IMR-90 (cell line): ENCODE results near the gene THADA. TPM values are rescaled to one million over a fixed set of nuclear protein-coding genes. Genes with fewer than 3 reads are reported as not detected.

Experiments used
- ATAC-seq: fragments of 200-7000 bp; cut with Tn5 transposase; 2 replicates; pipeline ENCODE4 v1.9.1; 2020; ENCODE audit warnings: low read depth, mild to moderate bottlenecking, moderate library complexity
- BruUV-seq: library from RNA; stranded (reverse); fragments of 400-500 nt; replicated peaks from 2 replicates; lab custom pipeline; 2021; lab: Mats Ljungman, UMichigan
- CTCF ChIA-PET: fragments of 300-600 bp; formaldehyde crosslinking; extraction: SDS; loops from one replicate; lab custom pipeline; 2021; ENCODE audit warnings: antibody characterized with exemption; lab: Yijun Ruan, JAX
- POLR2A ChIA-PET: fragments of 300-600 bp; sonication (Branson Sonifier 250); formaldehyde crosslinking; loops from one replicate; lab custom pipeline; 2022; ENCODE audit warnings: antibody characterized with exemption; ENCODE audit not compliant: unreplicated experiment; lab: Charles Lee
- DNase-seq: peaks from one replicate; pipeline ENCODE4 v3.0.0; 2013
- H2AFZ ChIP-seq: replicated peaks from 2 replicates; pipeline ENCODE3; 2013; ENCODE audit warnings: low read length, mild to moderate bottlenecking; ENCODE audit not compliant: poor library complexity
- H2AK5ac ChIP-seq: 2 replicates; pipeline ENCODE4 v1.6.1; 2013; ENCODE audit warnings: low read depth, low read length, inconsistent platforms
- H2AK9ac ChIP-seq: replicated peaks from 2 replicates; pipeline ENCODE3; 2013; ENCODE audit warnings: mild to moderate bottlenecking, low read depth, low read length, moderate library complexity; ENCODE audit not compliant: poor library complexity
- H2BK120ac ChIP-seq: 2 replicates; pipeline ENCODE4 v1.6.1; 2013; ENCODE audit warnings: low read depth, low read length, inconsistent platforms
- H2BK15ac ChIP-seq: 3 replicates; pipeline ENCODE4 v1.6.1; 2013; ENCODE audit warnings: low read depth, low read length, inconsistent platforms
- H2BK20ac ChIP-seq: 2 replicates; pipeline ENCODE4 v1.6.1; 2013; ENCODE audit warnings: low read depth, mild to moderate bottlenecking, inconsistent platforms, low read length, moderate library complexity
- H2BK5ac ChIP-seq: 2 replicates; pipeline ENCODE4 v1.6.1; 2013; ENCODE audit warnings: mild to moderate bottlenecking, low read depth, low read length, inconsistent platforms; ENCODE audit not compliant: poor library complexity, severe bottlenecking
- H3K14ac ChIP-seq: replicated peaks from 2 replicates; pipeline ENCODE4 v1.6.1; 2013; ENCODE audit warnings: low read depth, low read length, inconsistent platforms
- H3K18ac ChIP-seq: 2 replicates; pipeline ENCODE4 v1.6.1; 2013; ENCODE audit warnings: low read depth, low read length, control low read depth
- H3K23ac ChIP-seq: 2 replicates; pipeline ENCODE4 v1.6.1; 2013; ENCODE audit warnings: low read depth, low read length, inconsistent platforms
- H3K27ac ChIP-seq: 2 replicates; pipeline ENCODE4 v1.5.1; 2013; ENCODE audit warnings: mild to moderate bottlenecking, control low read depth, low read length; ENCODE audit not compliant: insufficient read depth
- H3K27me3 ChIP-seq: 2 replicates; pipeline ENCODE4 v1.6.1; 2013; ENCODE audit warnings: low read length; ENCODE audit not compliant: control insufficient read depth, insufficient read depth
- H3K36me3 ChIP-seq: 2 replicates; pipeline ENCODE4 v1.6.1; 2013; ENCODE audit warnings: low read length, mixed read lengths; ENCODE audit not compliant: control insufficient read depth, insufficient read depth
- H3K4ac ChIP-seq: 2 replicates; pipeline ENCODE4 v1.6.1; 2013; ENCODE audit warnings: low read depth, low read length, inconsistent platforms
- H3K4me1 ChIP-seq: 2 replicates; pipeline ENCODE4 v1.6.1; 2013; ENCODE audit warnings: low read length, mixed read lengths; ENCODE audit not compliant: control insufficient read depth, insufficient read depth
- H3K4me2 ChIP-seq: 2 replicates; pipeline ENCODE4 v1.6.1; 2013; ENCODE audit warnings: low read depth, mild to moderate bottlenecking, control low read depth, low read length, moderate library complexity
- H3K4me3 ChIP-seq: 2 replicates; pipeline ENCODE4 v1.5.1; 2013; ENCODE audit warnings: low read depth, mild to moderate bottlenecking, control low read depth, low read length, moderate library complexity; ENCODE audit not compliant: insufficient read depth
- H3K56ac ChIP-seq: 2 replicates; pipeline ENCODE4 v1.6.1; 2013; ENCODE audit warnings: low read length, inconsistent platforms; ENCODE audit not compliant: insufficient read depth; ENCODE audit errors: extremely low read depth
- H3K79me1 ChIP-seq, 2 experiments: 2 replicates each; pipeline ENCODE4 v1.6.1; 2013; ENCODE audit warnings: low read length in 2 of 2, inconsistent platforms in 1 of 2, low read depth in 1 of 2
- H3K9ac ChIP-seq: 2 replicates; pipeline ENCODE4 v1.6.1; 2013; ENCODE audit warnings: low read depth, low read length, control low read depth
- H3K9me1 ChIP-seq: 2 replicates; pipeline ENCODE4 v1.6.1; 2013; ENCODE audit warnings: low read length, inconsistent platforms; ENCODE audit not compliant: insufficient read depth
- H3K9me3 ChIP-seq: 2 replicates; pipeline ENCODE4 v1.6.1; 2013; ENCODE audit warnings: low read length; ENCODE audit not compliant: control insufficient read depth, insufficient read depth
- H4K20me1 ChIP-seq: 2 replicates; pipeline ENCODE4 v1.6.1; 2013; ENCODE audit warnings: low read length, inconsistent platforms; ENCODE audit not compliant: insufficient read depth
- H4K5ac ChIP-seq: 2 replicates; pipeline ENCODE4 v1.6.1; 2013; ENCODE audit warnings: mild to moderate bottlenecking, low read depth, low read length, control low read depth
- H4K8ac ChIP-seq, 2 experiments: 2 replicates each; pipeline ENCODE4 v1.6.1; 2013; ENCODE audit warnings: low read depth in 2 of 2, low read length in 2 of 2, control low read depth in 1 of 2, inconsistent platforms in 1 of 2
- H4K91ac ChIP-seq: 2 replicates; pipeline ENCODE4 v1.6.1; 2013; ENCODE audit warnings: low read depth, low read length, inconsistent platforms; ENCODE audit not compliant: insufficient read depth
- BHLHE40 ChIP-seq: fragments of 150-350 bp; IDR thresholded peaks from 2 replicates; pipeline ENCODE4 v1.6.1; 2016; ENCODE audit warnings: mild to moderate bottlenecking, low read depth, low read length
- CEBPB ChIP-seq: IDR thresholded peaks from 2 replicates; pipeline ENCODE4 v1.6.1; 2012; ENCODE audit warnings: low read depth, low read length, improper control_type of control experiment
- CHD1 ChIP-seq: IDR thresholded peaks from 2 replicates; pipeline ENCODE4 v1.6.1; 2012; ENCODE audit warnings: low read depth, low read length, improper control_type of control experiment
- CTCF ChIP-seq: conservative IDR thresholded peaks from 2 replicates; pipeline ENCODE4 v1.5.1; 2012; ENCODE audit warnings: mild to moderate bottlenecking, low read depth, low read length, improper control_type of control experiment
- ELK1 ChIP-seq: fragments of 150-350 bp; IDR thresholded peaks from 2 replicates; pipeline ENCODE4 v1.6.1; 2016; ENCODE audit warnings: low read depth, mild to moderate bottlenecking, low read length, moderate library complexity, borderline replicate concordance
- FOS ChIP-seq: fragments of 150-350 bp; IDR thresholded peaks from 2 replicates; pipeline ENCODE4 v1.6.1; 2016; ENCODE audit warnings: low read depth, low read length
- MAFK ChIP-seq: IDR thresholded peaks from 2 replicates; pipeline ENCODE4 v1.6.1; 2012; ENCODE audit warnings: low read depth, low read length, improper control_type of control experiment
- MAZ ChIP-seq: IDR thresholded peaks from 2 replicates; pipeline ENCODE4 v1.6.1; 2012; ENCODE audit warnings: low read depth, mild to moderate bottlenecking, low read length, improper control_type of control experiment, moderate library complexity, borderline replicate concordance
- MXI1 ChIP-seq: IDR thresholded peaks from 2 replicates; pipeline ENCODE4 v1.6.1; 2012; ENCODE audit warnings: low read depth, mild to moderate bottlenecking, low read length, moderate library complexity, borderline replicate concordance
- NFE2L2 ChIP-seq: fragments of 150-350 bp; IDR thresholded peaks from 2 replicates; pipeline ENCODE4 v1.6.1; 2016; ENCODE audit warnings: low read depth, mild to moderate bottlenecking, low read length
- RAD21 ChIP-seq: IDR thresholded peaks from 2 replicates; pipeline ENCODE4 v1.6.1; 2012; ENCODE audit warnings: low read length, improper control_type of control experiment
- RCOR1 ChIP-seq: IDR thresholded peaks from 2 replicates; pipeline ENCODE4 v1.6.1; 2012; ENCODE audit warnings: mild to moderate bottlenecking, low read length, improper control_type of control experiment; ENCODE audit not compliant: insufficient replicate concordance
- RFX5 ChIP-seq: IDR thresholded peaks from 2 replicates; pipeline ENCODE4 v1.8.0; 2012; ENCODE audit warnings: low read depth, mild to moderate bottlenecking, low read length, moderate library complexity
- SMC3 ChIP-seq: fragments of 150-350 bp; IDR thresholded peaks from 2 replicates; pipeline ENCODE4 v1.6.1; 2016; ENCODE audit warnings: low read depth, mild to moderate bottlenecking, antibody characterized with exemption, low read length, moderate library complexity
- USF2 ChIP-seq: fragments of 150-350 bp; IDR thresholded peaks from 2 replicates; pipeline ENCODE4 v1.6.1; 2017; ENCODE audit warnings: mild to moderate bottlenecking, antibody characterized with exemption, low read length, low read depth
- WGBS, 2 experiments: methylation state at CpG; one replicate each; pipeline versions ENCODE4 v1.1.5 to v1.1.7; 2013; ENCODE audit warnings: missing lambda C conversion rate in 2 of 2; ENCODE audit not compliant: insufficient read length in 1 of 2; ENCODE audit errors: extremely low coverage in 2 of 2; 5-methylcytosine and 5-hydroxymethylcytosine counted together
- dilution Hi-C: fragments of 300-500 bp; cut with HindIII; formaldehyde crosslinking; loops from one replicate; pipeline ENCODE4 v1.14.3; 2018; ENCODE audit warnings: low sequenced_read_pairs; ENCODE audit not compliant: unreplicated experiment
- in situ Hi-C: fragments of 300-500 bp; cut with MboI; formaldehyde crosslinking; loops from 3 replicates; pipeline ENCODE4 v1.14.3; 2019; ENCODE audit warnings: low sequenced_read_pairs, inconsistent platforms, mixed read lengths
- intact Hi-C: fragments of 100-400 bp; cut with micrococcal nuclease; formaldehyde crosslinking; loops from 2 replicates; pipeline ENCODE4 v1.10.0; 2022
- polyA plus RNA-seq, 3 experiments: library from polyadenylated mRNA; depleted of rRNA; stranded (reverse); fragments of >200 nt; gene quantifications; 2 replicates each; pipeline ENCODE4 v1.2.3, GENCODE V29; 2012; ENCODE audit warnings: low replicate concordance in 1 of 3
- total RNA-seq: library from RNA; depleted of rRNA; stranded (reverse); fragments of >200 nt; gene quantifications from 2 replicates; pipeline ENCODE4 v1.2.3, GENCODE V29; 2012

THADA gene
- total and polyA plus RNA-seq, 2 of the 4 experiments (the other 2 are of a cell fraction) = 10.5 to 21.3 TPM

GRCh38 chr2:43445781-43446180 lies 150.1 kb downstream of the THADA start:
- ChIA-PET POLR2A (no interaction called here), CTCF (no interaction called here)
- ATAC-seq = no peak
- Histone ChIP-seq H3K36me3 (no peaks in the 10 kb centered on the region), H3K9ac (no peak overlapping the region), H3K4me2 (no peak overlapping the region), H3K14ac (no peak overlapping the region), H2BK120ac (no peak overlapping the region), H4K91ac (no peak overlapping the region), H3K9me1 (no peaks in the 10 kb centered on the region), H3K23ac (no peak overlapping the region), H4K20me1 (no peaks in the 10 kb centered on the region), H2BK20ac (no peak overlapping the region), H3K27ac (no peak overlapping the region), H4K5ac (no peak overlapping the region), H2AK5ac (no peak overlapping the region), H2BK15ac (no peak overlapping the region), H3K79me1 (no peaks in the 10 kb centered on the region), H3K27me3 (no peaks in the 10 kb centered on the region), H3K18ac (no peak overlapping the region), H2AFZ (no peak overlapping the region), H2BK5ac (no peak overlapping the region), H3K4ac (no peak overlapping the region), H3K9me3 (no peaks in the 10 kb centered on the region), H3K56ac (no peak overlapping the region), H3K4me3 (no peak overlapping the region), H2AK9ac (no peak overlapping the region), H3K4me1 (peaks cover 2% of the 10 kb centered on the region; the same call in 1 of the 2 replicates), H4K8ac (no peak overlapping the region)
- BruUV-seq = no TSS peak
- dilution Hi-C loops (no loop called here), intact Hi-C loops (no loop called here), in situ Hi-C loops (no loop called here)
- no peak for TF ChIP-seq USF2
- no peak for TF ChIP-seq MXI1
- no peak for TF ChIP-seq CHD1
- no peak for TF ChIP-seq RCOR1
- no peak for TF ChIP-seq SMC3
- no peak for TF ChIP-seq RFX5
- no peak for TF ChIP-seq CEBPB
- no peak for TF ChIP-seq FOS
- no peak for TF ChIP-seq RAD21
- TF ChIP-seq MAFK = no peak
- TF ChIP-seq NFE2L2 = no peak
- TF ChIP-seq BHLHE40 = no peak
- no peak for TF ChIP-seq MAZ
- TF ChIP-seq ELK1 = no peak
- TF ChIP-seq CTCF = no peak
- DNase-seq = no peak
- WGBS, 2 experiments = no CpG with 5 or more reads among the region's 2 CpGs
